Bronchus fibroblast of lung (primary cell): ENCODE results near the gene TMCC1. TPM values are rescaled to one million over a fixed set of nuclear protein-coding genes. Genes with fewer than 3 reads are reported as not detected.

Experiments used
- total RNA-seq: library from RNA; depleted of rRNA; stranded (reverse); fragments of >200 nt; gene quantifications from 2 replicates; pipeline ENCODE4 v1.2.3, GENCODE V29; 2015

The TMCC1 gene
- total RNA-seq, result 3.4 and 4.5 TPM in 2 replicates

GRCh38 chr3:129893581-129894070, at the start of gene TMCC1:
TMCC1 (minus strand) TSS chr3:129893711.

GRCh38 chr3:129606636-129607390, 286.7 kb downstream of the TMCC1 start, which contains the start of gene PLXND1:
PLXND1 (minus strand) TSS chr3:129606676; CDS start chr3:129606639, 37 bp downstream.

Other genes with a start within 250 kb of the TMCC1 start
- 0.15 TPM in 1 of 2 replicates, not detected in the other for gene TRH, start 81.0 kb upstream of the TMCC1 start, total RNA-seq
- not detected in 2 replicates for gene ALG1L2, start 188.1 kb upstream of the TMCC1 start, total RNA-seq